A673 (cell line): ENCODE data around the gene NANS. TPM values are rescaled to one million over a fixed set of nuclear protein-coding genes. Genes with fewer than 3 reads are reported as not detected.

ENCODE experiments used
- BruUV-seq: library from RNA; stranded (reverse); fragments of 400-500 nt; replicated peaks from 2 replicates; lab custom pipeline; 2021; lab: Mats Ljungman, UMichigan
- CTCF ChIA-PET: fragments of 300-600 bp; sonication (Branson Sonifier 250); formaldehyde crosslinking; loops from one replicate; lab custom pipeline; 2022; ENCODE audit warnings: antibody characterized with exemption; lab: Charles Lee
- POLR2A ChIA-PET: fragments of 300-600 bp; sonication (Branson Sonifier 250); formaldehyde crosslinking; loops from one replicate; lab custom pipeline; 2022; ENCODE audit warnings: antibody characterized with exemption; ENCODE audit not compliant: low non-redundant PET; lab: Charles Lee
- DNase-seq: peaks from one replicate; pipeline ENCODE4 v3.0.0-alpha.2; 2015; ENCODE audit warnings: low spot score
- H3K27ac ChIP-seq: fragments of 200-600 bp; sonication (generic); 2 replicates; pipeline ENCODE4 v1.5.1; 2016; ENCODE audit warnings: mixed run types, low read depth, mild to moderate bottlenecking, mixed read lengths, antibody characterized with exemption, low read length; ENCODE audit not compliant: poor library complexity, severe bottlenecking
- H3K27me3 ChIP-seq: fragments of 200-600 bp; sonication (generic); replicated peaks from 2 replicates; pipeline ENCODE4 v1.6.1; 2017; ENCODE audit warnings: mixed run types, low read depth, mild to moderate bottlenecking, mixed read lengths, antibody characterized with exemption, low read length; ENCODE audit not compliant: insufficient read depth, poor library complexity
- H3K36me3 ChIP-seq: fragments of 200-600 bp; sonication (generic); 2 replicates; pipeline ENCODE4 v1.6.1; 2016; ENCODE audit warnings: mixed run types, mild to moderate bottlenecking, mixed read lengths, antibody characterized with exemption, low read length; ENCODE audit not compliant: insufficient read depth, poor library complexity, severe bottlenecking
- H3K4me1 ChIP-seq: fragments of 200-600 bp; sonication (generic); 2 replicates; pipeline ENCODE4 v1.6.1; 2017; ENCODE audit warnings: mixed run types, mild to moderate bottlenecking, mixed read lengths, antibody characterized with exemption, low read length; ENCODE audit not compliant: insufficient read depth, poor library complexity, severe bottlenecking
- H3K4me3 ChIP-seq: fragments of 200-600 bp; sonication (generic); 2 replicates; pipeline ENCODE4 v1.5.1; 2016; ENCODE audit warnings: low read depth, mixed run types, mild to moderate bottlenecking, mixed read lengths, low read length; ENCODE audit not compliant: poor library complexity, severe bottlenecking
- H3K9me3 ChIP-seq: fragments of 200-600 bp; sonication (generic); 2 replicates; pipeline ENCODE4 v1.6.1; 2016; ENCODE audit warnings: mixed run types, low read depth, mild to moderate bottlenecking, mixed read lengths, antibody characterized with exemption, low read length; ENCODE audit not compliant: poor library complexity, severe bottlenecking
- EZH2 ChIP-seq: fragments of 200-600 bp; sonication (generic); IDR thresholded peaks from 2 replicates; pipeline ENCODE4 v1.6.1; 2017; ENCODE audit warnings: borderline replicate concordance, low read depth, mild to moderate bottlenecking, mixed read lengths, antibody characterized with exemption, low read length; ENCODE audit not compliant: poor library complexity, severe bottlenecking
- intact Hi-C: fragments of 100-400 bp; cut with micrococcal nuclease; formaldehyde crosslinking; loops from one replicate; pipeline ENCODE4 v1.10.0; 2022; ENCODE audit not compliant: unreplicated experiment
- total RNA-seq: library from RNA; stranded (reverse); gene quantifications from 2 replicates; pipeline ENCODE4 v1.2.3, GENCODE V29; 2021
- TF ChIP-seq, protein P1 (sequence below): fragments of 300-800, 200-600 bp; sonication (generic); conservative IDR thresholded peaks from 2 replicates; pipeline ENCODE4 v1.5.1; 2017; ENCODE audit warnings: low read depth, mild to moderate bottlenecking, antibody characterized with exemption, low read length, moderate library complexity, mixed read lengths

Gene NANS
- total RNA-seq, 1 experiment from 2014 or later, result 40.6 TPM

DNA sequence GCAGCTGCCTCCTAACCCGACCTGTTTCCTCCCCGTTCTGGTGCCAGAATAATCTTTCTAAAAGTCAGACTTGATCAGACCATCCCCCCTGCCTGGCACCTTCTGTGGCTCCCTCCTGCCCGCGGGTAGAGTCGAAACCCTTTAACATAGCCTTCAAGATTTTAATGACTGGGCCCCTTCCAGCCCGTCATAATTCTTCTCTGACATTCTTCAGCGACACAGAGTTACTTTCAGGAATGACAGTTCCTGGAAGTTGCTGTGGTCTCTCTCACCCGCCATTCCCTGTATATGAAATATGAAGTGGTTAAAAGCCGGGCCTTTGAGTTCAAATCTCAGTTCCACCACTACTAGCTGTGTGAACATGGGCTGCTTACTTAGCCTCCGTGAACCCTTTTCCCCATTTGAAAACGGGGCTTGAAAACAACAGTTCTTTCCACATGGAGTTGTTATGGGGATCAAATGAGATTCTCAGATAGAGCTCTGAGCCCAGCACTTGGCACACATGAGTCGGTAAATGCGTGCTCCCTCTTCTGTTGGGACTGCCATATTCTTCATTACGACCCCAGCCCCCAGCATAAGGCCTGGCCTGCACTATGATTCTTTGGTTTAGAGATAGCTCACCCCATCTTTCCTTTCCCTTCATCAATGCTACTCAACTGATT is 737 bp downstream of the NANS start:
- Histone ChIP-seq H3K36me3 (peaks cover 5% of the 10 kb centered on the region), H3K9me3 (no peaks in the 10 kb centered on the region), H3K27ac (peak overlapping the region; percentile 78), H3K27me3 (no peaks in the 10 kb centered on the region), H3K4me3 (peak overlapping the region; percentile 85), H3K4me1 (no peaks in the 10 kb centered on the region)
- POLR2A ChIA-PET, result interaction anchor here (0.6 kb wide), 1 partner anchor 135 kb away, joined by 6 read pairs; the partner anchor contains the start of gene CORO2A
- no peak for TF ChIP-seq EZH2
- TF ChIP-seq, protein P1, sequence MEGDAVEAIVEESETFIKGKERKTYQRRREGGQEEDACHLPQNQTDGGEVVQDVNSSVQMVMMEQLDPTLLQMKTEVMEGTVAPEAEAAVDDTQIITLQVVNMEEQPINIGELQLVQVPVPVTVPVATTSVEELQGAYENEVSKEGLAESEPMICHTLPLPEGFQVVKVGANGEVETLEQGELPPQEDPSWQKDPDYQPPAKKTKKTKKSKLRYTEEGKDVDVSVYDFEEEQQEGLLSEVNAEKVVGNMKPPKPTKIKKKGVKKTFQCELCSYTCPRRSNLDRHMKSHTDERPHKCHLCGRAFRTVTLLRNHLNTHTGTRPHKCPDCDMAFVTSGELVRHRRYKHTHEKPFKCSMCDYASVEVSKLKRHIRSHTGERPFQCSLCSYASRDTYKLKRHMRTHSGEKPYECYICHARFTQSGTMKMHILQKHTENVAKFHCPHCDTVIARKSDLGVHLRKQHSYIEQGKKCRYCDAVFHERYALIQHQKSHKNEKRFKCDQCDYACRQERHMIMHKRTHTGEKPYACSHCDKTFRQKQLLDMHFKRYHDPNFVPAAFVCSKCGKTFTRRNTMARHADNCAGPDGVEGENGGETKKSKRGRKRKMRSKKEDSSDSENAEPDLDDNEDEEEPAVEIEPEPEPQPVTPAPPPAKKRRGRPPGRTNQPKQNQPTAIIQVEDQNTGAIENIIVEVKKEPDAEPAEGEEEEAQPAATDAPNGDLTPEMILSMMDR, result no peak
- intact Hi-C loops, result no loop called here
- DNase-seq, result peak; percentile 24
- CTCF ChIA-PET, result no interaction called here
- no TSS peak for BruUV-seq

DNA sequence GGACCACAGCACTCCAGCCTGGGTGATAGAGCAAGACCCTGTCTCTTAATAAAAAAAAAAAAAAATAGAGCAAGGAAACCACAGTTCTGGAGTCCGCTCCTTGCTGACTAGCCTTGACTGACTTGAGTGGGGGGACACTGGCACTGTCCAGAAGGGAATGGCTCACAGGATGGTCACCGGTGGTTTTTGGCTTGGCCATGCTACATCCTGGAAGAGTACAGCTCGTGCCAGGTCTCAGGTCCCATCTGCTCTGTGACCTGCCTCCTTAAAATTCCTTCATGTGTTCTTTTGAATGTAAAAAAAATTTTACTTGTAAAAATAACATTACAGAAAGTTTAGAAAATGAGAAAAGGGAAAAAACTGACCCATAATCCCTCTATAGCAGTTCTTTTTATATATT is 5.6 kb downstream of the NANS start:
- ChIA-PET POLR2A (no interaction called here), CTCF (no interaction called here)
- intact Hi-C loops, result no loop called here
- BruUV-seq, result no TSS peak
- Histone ChIP-seq H3K27me3 (no peaks in the 10 kb centered on the region), H3K4me3 (no peak overlapping the region), H3K4me1 (no peaks in the 10 kb centered on the region), H3K9me3 (no peaks in the 10 kb centered on the region), H3K27ac (no peak overlapping the region), H3K36me3 (peaks cover 8% of the 10 kb centered on the region)
- no peak for DNase-seq
- no peak for TF ChIP-seq EZH2
- TF ChIP-seq, protein P1, result no peak

- no peak for DNase-seq
- H3K27me3 ChIP-seq, result no peaks in the 10 kb centered on the region
- BruUV-seq, result no TSS peak
- intact Hi-C loops, result no loop called here
- no peaks in the 10 kb centered on the region for H3K9me3 ChIP-seq
- H3K4me3 ChIP-seq, result no peak overlapping the region
- H3K36me3 ChIP-seq, result peaks cover 8% of the 10 kb centered on the region
- ChIA-PET POLR2A (interaction anchor here (0.6 kb wide), 1 partner anchor 59 kb away, joined by 4 read pairs; no protein-coding TSS in a partner anchor), CTCF (no interaction called here)
- no peak for TF ChIP-seq EZH2
- TF ChIP-seq, protein P1, result no peak
- no peak overlapping the region for H3K27ac ChIP-seq
- H3K4me1 ChIP-seq, result no peaks in the 10 kb centered on the region
Measured at GRCh38 chr9:98064623-98065392, 8.3 kb downstream of the NANS start.
